Liver (tissue), 3 donors: ENCODE results near the gene TM9SF1.

Source experiments
- FOXA2 ChIP-seq: IDR thresholded peaks from 2 replicates; pipeline ENCODE4 v1.6.1; 2016; ENCODE audit warnings: antibody characterized with exemption
- JUND ChIP-seq, 2 donors: IDR thresholded peaks; 2 replicates each; pipeline ENCODE4 v1.6.1; 2016; ENCODE audit warnings: antibody characterized with exemption in 2 of 2
- NR2F2 ChIP-seq: IDR thresholded peaks from 2 replicates; pipeline ENCODE4 v1.6.1; 2016; ENCODE audit warnings: antibody characterized with exemption
- RXRA ChIP-seq, 2 donors: IDR thresholded peaks; 2 replicates each; pipeline ENCODE4 v1.6.1; 2017 to 2018; ENCODE audit warnings: antibody characterized with exemption in 2 of 2, mild to moderate bottlenecking in 1 of 2
- YY1 ChIP-seq: IDR thresholded peaks from 2 replicates; pipeline ENCODE4 v1.6.1; 2016; ENCODE audit warnings: antibody characterized with exemption, mild to moderate bottlenecking
- TF ChIP-seq, protein P1 (sequence below): IDR thresholded peaks from 2 replicates; pipeline ENCODE4 v1.6.1; 2016; ENCODE audit warnings: antibody characterized with exemption
- TF ChIP-seq, protein P2 (sequence below): IDR thresholded peaks from 2 replicates; pipeline ENCODE4 v1.6.1; 2016; ENCODE audit warnings: antibody characterized with exemption, mild to moderate bottlenecking
- TF ChIP-seq, protein P3 (sequence below): fragments of 150-350 bp; IDR thresholded peaks from 2 replicates; pipeline ENCODE4 v1.5.1; 2017; ENCODE audit warnings: improper control_type of control experiment, low read depth, low read length; ENCODE audit not compliant: missing input control
- TF ChIP-seq, protein P4 (sequence below): IDR thresholded peaks from 2 replicates; pipeline ENCODE4 v1.6.1; 2016; ENCODE audit warnings: antibody characterized with exemption
- TF ChIP-seq, protein P5 (sequence below): IDR thresholded peaks from 2 replicates; pipeline ENCODE4 v1.6.1; 2016; ENCODE audit warnings: antibody characterized with exemption
- donor health status: healthy.
- donor health status: healthy.

DNA sequence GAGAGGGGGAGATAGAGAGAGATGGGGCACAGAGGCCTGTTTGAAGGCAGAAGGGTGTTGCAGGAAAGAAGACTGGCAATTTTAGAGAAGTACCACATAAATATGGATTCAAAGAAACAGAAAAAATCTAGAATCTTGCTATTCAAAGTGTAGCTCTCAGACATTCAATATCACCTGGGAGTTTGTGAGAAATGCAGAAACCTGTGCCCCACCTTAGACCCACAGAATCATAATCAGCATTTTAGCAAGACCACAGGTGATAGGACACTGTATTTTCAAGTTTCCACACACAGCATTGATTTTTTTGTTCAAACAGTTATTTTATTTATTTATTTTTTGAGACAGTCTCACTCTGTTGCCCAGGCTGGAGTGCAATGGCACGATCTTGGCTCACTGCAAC is 33.7 kb upstream of the TM9SF1 start:
- TF ChIP-seq FOXA2 (no peak), YY1 (no peak), RXRA (IDR thresholded peaks at IDR 0.05) (no peak), NR2F2 (no peak), JUND (IDR thresholded peaks at IDR 0.05) (no peak)
- TF ChIP-seq, protein P1, sequence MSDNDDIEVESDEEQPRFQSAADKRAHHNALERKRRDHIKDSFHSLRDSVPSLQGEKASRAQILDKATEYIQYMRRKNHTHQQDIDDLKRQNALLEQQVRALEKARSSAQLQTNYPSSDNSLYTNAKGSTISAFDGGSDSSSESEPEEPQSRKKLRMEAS = no peak
- TF ChIP-seq, protein P2, sequence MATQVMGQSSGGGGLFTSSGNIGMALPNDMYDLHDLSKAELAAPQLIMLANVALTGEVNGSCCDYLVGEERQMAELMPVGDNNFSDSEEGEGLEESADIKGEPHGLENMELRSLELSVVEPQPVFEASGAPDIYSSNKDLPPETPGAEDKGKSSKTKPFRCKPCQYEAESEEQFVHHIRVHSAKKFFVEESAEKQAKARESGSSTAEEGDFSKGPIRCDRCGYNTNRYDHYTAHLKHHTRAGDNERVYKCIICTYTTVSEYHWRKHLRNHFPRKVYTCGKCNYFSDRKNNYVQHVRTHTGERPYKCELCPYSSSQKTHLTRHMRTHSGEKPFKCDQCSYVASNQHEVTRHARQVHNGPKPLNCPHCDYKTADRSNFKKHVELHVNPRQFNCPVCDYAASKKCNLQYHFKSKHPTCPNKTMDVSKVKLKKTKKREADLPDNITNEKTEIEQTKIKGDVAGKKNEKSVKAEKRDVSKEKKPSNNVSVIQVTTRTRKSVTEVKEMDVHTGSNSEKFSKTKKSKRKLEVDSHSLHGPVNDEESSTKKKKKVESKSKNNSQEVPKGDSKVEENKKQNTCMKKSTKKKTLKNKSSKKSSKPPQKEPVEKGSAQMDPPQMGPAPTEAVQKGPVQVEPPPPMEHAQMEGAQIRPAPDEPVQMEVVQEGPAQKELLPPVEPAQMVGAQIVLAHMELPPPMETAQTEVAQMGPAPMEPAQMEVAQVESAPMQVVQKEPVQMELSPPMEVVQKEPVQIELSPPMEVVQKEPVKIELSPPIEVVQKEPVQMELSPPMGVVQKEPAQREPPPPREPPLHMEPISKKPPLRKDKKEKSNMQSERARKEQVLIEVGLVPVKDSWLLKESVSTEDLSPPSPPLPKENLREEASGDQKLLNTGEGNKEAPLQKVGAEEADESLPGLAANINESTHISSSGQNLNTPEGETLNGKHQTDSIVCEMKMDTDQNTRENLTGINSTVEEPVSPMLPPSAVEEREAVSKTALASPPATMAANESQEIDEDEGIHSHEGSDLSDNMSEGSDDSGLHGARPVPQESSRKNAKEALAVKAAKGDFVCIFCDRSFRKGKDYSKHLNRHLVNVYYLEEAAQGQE = no peak
- TF ChIP-seq, protein P3, sequence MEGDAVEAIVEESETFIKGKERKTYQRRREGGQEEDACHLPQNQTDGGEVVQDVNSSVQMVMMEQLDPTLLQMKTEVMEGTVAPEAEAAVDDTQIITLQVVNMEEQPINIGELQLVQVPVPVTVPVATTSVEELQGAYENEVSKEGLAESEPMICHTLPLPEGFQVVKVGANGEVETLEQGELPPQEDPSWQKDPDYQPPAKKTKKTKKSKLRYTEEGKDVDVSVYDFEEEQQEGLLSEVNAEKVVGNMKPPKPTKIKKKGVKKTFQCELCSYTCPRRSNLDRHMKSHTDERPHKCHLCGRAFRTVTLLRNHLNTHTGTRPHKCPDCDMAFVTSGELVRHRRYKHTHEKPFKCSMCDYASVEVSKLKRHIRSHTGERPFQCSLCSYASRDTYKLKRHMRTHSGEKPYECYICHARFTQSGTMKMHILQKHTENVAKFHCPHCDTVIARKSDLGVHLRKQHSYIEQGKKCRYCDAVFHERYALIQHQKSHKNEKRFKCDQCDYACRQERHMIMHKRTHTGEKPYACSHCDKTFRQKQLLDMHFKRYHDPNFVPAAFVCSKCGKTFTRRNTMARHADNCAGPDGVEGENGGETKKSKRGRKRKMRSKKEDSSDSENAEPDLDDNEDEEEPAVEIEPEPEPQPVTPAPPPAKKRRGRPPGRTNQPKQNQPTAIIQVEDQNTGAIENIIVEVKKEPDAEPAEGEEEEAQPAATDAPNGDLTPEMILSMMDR = no peak
- TF ChIP-seq, protein P4, sequence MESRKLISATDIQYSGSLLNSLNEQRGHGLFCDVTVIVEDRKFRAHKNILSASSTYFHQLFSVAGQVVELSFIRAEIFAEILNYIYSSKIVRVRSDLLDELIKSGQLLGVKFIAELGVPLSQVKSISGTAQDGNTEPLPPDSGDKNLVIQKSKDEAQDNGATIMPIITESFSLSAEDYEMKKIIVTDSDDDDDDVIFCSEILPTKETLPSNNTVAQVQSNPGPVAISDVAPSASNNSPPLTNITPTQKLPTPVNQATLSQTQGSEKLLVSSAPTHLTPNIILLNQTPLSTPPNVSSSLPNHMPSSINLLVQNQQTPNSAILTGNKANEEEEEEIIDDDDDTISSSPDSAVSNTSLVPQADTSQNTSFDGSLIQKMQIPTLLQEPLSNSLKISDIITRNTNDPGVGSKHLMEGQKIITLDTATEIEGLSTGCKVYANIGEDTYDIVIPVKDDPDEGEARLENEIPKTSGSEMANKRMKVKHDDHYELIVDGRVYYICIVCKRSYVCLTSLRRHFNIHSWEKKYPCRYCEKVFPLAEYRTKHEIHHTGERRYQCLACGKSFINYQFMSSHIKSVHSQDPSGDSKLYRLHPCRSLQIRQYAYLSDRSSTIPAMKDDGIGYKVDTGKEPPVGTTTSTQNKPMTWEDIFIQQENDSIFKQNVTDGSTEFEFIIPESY = no peak
- TF ChIP-seq, protein P5, sequence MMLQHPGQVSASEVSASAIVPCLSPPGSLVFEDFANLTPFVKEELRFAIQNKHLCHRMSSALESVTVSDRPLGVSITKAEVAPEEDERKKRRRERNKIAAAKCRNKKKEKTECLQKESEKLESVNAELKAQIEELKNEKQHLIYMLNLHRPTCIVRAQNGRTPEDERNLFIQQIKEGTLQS = no peak
